ENCODE results near the gene PROSER2.

GRCh38 chr10:11828682-11829284 lies 5.6 kb downstream of the PROSER2 start:
- TF ChIP-seq BACH2 (CRISPR knock-in tag; IDR thresholded peaks at IDR 0.05; ENCODE audit: borderline replicate concordance) (no peak), RARB (CRISPR knock-in tag; IDR thresholded peaks at IDR 0.05) (no peak), ARNTL (CRISPR knock-in tag; IDR thresholded peaks at IDR 0.05; ENCODE audit: borderline replicate concordance, low read depth) (no peak), CREB5 (CRISPR knock-in tag; IDR thresholded peaks at IDR 0.05; ENCODE audit: low read depth) (no peak), TSHZ2 (CRISPR knock-in tag; IDR thresholded peaks at IDR 0.05) (no peak)
